Brain microvascular endothelial cell (primary cell): Measurements from ENCODE around the gene GREM2.
A peak's percentile ranks its signal among the peaks of the same experiment; 100 is the strongest.

ENCODE experiments used
- DNase-seq: peaks from one replicate; pipeline ENCODE4 v3.0.0-alpha.2; 2020
- H3K27ac ChIP-seq: fragments of 250-450 bp; sonication (Bioruptor Pico); 2 replicates; pipeline ENCODE4 v1.5.1; 2020; ENCODE audit warnings: mild to moderate bottlenecking, moderate library complexity
- H3K27me3 ChIP-seq: fragments of 250-450 bp; sonication (Bioruptor Pico); replicated peaks from 2 replicates; pipeline ENCODE4 v1.5.1; 2020; ENCODE audit warnings: mild to moderate bottlenecking
- H3K36me3 ChIP-seq: fragments of 250-450 bp; sonication (Bioruptor Pico); replicated peaks from 2 replicates; pipeline ENCODE4 v1.5.1; 2020; ENCODE audit warnings: mild to moderate bottlenecking
- H3K4me3 ChIP-seq: 2 replicates; pipeline ENCODE4 v1.5.1; 2011; ENCODE audit warnings: low read depth, mild to moderate bottlenecking, control low read depth, low read length, moderate library complexity
- in situ Hi-C: cut with HindIII; loops from 2 replicates; pipeline ENCODE4 v1.10.0; 2017; ENCODE audit warnings: low sequenced_read_pairs, low pct_ligation_motif_present
- TF ChIP-seq, protein P1 (sequence below): IDR thresholded peaks from 2 replicates; pipeline ENCODE4 v1.5.1; 2011; ENCODE audit warnings: low read depth, mild to moderate bottlenecking, moderate library complexity, low read length, control low read depth, inconsistent platforms; ENCODE audit errors: missing control alignments

GREM2 gene

DNA sequence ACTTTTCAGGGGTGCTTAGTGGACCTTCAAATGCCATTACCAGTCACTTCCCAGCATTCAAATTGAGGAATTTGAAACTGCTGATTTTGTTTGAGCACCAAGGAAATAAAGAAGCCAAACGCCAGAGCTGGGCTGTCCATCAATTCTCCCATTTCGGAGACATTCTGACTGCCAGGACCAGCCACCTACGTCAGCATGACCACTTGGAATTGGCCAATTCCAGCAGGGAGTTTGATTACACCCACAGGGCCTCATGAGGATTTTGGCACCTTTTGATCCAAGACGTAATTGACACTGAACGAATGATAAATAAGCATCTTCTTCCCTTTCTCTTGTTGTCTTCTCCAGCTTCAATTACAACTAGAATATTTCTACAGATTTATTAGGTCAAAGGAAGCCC, 40.2 kb downstream of the GREM2 start:
- Histone ChIP-seq H3K27me3 (no peaks in the 10 kb centered on the region), H3K4me3 (no peak overlapping the region), H3K27ac (no peak overlapping the region), H3K36me3 (no peaks in the 10 kb centered on the region)
- TF ChIP-seq, protein P1, sequence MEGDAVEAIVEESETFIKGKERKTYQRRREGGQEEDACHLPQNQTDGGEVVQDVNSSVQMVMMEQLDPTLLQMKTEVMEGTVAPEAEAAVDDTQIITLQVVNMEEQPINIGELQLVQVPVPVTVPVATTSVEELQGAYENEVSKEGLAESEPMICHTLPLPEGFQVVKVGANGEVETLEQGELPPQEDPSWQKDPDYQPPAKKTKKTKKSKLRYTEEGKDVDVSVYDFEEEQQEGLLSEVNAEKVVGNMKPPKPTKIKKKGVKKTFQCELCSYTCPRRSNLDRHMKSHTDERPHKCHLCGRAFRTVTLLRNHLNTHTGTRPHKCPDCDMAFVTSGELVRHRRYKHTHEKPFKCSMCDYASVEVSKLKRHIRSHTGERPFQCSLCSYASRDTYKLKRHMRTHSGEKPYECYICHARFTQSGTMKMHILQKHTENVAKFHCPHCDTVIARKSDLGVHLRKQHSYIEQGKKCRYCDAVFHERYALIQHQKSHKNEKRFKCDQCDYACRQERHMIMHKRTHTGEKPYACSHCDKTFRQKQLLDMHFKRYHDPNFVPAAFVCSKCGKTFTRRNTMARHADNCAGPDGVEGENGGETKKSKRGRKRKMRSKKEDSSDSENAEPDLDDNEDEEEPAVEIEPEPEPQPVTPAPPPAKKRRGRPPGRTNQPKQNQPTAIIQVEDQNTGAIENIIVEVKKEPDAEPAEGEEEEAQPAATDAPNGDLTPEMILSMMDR, result no peak
- no peak for DNase-seq
- in situ Hi-C loops, result no loop called here

DNA sequence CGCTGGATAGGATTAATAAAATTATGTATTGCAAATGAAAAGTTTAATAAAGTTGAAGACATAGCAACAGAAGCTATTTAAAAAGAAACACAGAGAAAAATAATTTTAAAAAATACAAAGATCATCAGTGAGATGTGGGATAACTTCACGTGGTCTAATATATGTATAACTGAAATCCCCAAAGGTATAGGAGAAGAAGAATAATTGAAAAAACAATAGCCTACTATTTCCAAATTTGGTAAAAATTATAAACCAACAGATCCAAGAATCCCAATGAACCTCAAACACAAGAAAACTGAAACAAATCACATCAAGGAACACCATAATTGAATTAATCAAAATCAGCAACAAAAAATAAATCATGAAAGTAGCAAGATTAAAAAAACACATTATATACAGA, 44.9 kb downstream of the GREM2 start:
- TF ChIP-seq, protein P1, result no peak
- H3K4me3 ChIP-seq, result no peak overlapping the region
- no peak for DNase-seq
- no peaks in the 10 kb centered on the region for H3K27me3 ChIP-seq
- H3K27ac ChIP-seq, result no peak overlapping the region
- in situ Hi-C loops, result no loop called here
- no peaks in the 10 kb centered on the region for H3K36me3 ChIP-seq

DNA sequence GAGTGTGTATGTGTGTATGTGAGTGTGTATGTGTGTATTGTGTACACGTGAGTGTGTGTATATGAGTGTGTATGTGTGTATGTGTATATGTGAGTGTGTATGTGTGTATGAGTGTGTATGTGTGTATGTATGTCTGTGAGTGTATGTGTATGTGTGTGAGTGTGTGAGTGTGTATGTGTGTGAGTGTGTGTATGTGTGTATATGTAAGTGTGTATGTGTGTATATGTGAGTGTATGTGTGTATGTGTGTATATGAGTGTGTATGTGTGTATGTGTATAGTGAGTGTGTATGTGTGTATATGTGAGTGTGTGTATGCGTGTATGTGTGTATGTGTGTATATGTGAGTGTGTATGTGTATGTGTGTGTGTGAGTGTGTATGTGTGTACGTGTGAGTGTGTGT, 49.2 kb downstream of the GREM2 start:
- Histone ChIP-seq H3K27me3 (no peaks in the 10 kb centered on the region), H3K27ac (no peak overlapping the region), H3K4me3 (no peak overlapping the region), H3K36me3 (no peaks in the 10 kb centered on the region)
- in situ Hi-C loops, result no loop called here
- DNase-seq, result no peak
- TF ChIP-seq, protein P1, result no peak

DNA sequence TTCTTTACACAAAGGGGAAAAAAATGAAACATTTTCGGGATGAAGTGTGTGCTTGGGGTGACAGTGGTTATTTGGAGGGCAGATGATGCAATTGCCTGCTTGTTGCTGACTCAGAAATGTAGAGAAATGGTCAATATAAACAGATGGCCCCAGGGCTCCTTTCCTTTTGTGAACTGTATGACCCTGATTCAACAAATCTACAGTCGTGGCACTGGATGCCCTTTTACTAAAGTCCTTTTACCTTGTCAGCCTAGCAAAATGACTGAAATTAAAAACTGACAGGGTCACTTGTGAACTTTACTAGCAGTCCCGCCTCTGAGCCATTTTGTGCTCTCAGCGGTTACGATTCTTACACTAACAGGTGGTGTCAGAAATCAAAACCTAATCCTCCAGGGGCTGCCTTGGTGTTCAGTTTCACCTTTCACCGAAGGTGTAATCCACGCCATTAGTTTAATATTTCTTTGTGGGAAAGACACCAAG, 49.8 kb downstream of the GREM2 start:
- in situ Hi-C loops, result no loop called here
- Histone ChIP-seq H3K27ac (no peak overlapping the region), H3K27me3 (no peaks in the 10 kb centered on the region), H3K4me3 (no peak overlapping the region), H3K36me3 (no peaks in the 10 kb centered on the region)
- DNase-seq, result no peak
- TF ChIP-seq, protein P1, result no peak

DNA sequence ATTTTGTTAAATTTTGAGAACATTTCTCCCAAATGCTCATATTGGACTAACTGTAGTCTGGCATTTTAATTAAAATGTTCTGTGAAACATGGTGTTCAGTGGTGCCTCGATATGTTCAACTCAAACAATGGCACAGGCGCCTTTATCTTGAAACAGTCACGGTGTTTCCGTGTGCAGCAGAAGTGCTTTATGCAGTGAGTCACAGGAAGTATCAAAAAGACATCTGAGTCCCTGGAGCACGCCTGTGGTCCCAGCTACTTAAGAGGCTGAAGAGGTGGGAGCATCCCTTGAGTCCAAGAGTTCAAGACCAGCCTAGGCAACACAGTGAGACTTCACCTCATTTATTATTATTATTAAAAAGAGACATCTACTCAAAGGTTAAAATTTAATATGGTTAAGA, 52.2 kb downstream of the GREM2 start:
- DNase-seq, result peak; percentile 14
- in situ Hi-C loops, result no loop called here
- TF ChIP-seq, protein P1, result no peak
- Histone ChIP-seq H3K4me3 (no peak overlapping the region), H3K27me3 (no peaks in the 10 kb centered on the region), H3K36me3 (no peaks in the 10 kb centered on the region), H3K27ac (no peak overlapping the region)

DNA sequence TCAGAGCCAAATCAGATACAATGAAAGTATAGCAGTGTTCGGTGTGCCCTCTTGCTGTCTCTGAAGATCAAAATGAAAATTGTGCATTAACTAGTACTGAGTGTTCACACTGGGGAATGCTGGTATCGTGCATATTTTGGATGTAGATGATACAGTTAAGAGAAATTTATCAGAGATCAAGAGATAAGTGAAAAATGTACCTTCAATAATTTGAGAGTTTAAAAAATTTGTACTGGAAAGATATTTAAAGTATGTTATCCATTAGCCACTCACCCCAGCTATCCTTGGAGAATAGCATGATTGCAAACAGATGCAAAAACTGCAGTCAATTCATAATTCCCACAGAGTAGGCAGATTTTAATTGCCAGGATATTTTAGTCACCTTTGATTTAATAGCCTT, 56.4 kb downstream of the GREM2 start:
- Histone ChIP-seq H3K4me3 (no peak overlapping the region), H3K27ac (no peak overlapping the region), H3K27me3 (no peaks in the 10 kb centered on the region), H3K36me3 (no peaks in the 10 kb centered on the region)
- in situ Hi-C loops, result no loop called here
- TF ChIP-seq, protein P1, result no peak
- no peak for DNase-seq
